Endometrial microvascular endothelial cells (primary cell): ENCODE results near the gene FRMD4B. TPM values are rescaled to one million over a fixed set of nuclear protein-coding genes. Genes with fewer than 3 reads are reported as not detected.
"Not testable (repeated sequence)": the region's sequence is repeated elsewhere in the genome, so short reads cannot be mapped to it uniquely, and the experiment has no call there.

Source experiments
- in situ Hi-C: cut with HindIII; loops from 2 replicates; pipeline ENCODE4 v1.10.0; 2017; ENCODE audit warnings: low sequenced_read_pairs, low pct_unique_long_range_greater_than_20kb; ENCODE audit errors: inconsistent ontology term
- total RNA-seq: library from RNA; depleted of rRNA; stranded (reverse); fragments of >200 nt; gene quantifications from one replicate; pipeline ENCODE4 v1.2.3, GENCODE V29; 2015; ENCODE audit errors: inconsistent ontology term

FRMD4B gene
- total RNA-seq, 1 donor from 2014 or later: 37.8 TPM

- in situ Hi-C loops: not testable (repeated sequence)
These were observed 150.7 kb downstream of the FRMD4B start for GRCh38 chr3:69235227-69235626.

GRCh38 chr3:69232482-69232881 is 153.4 kb downstream of the FRMD4B start:
- in situ Hi-C loops: no loop called here

DNA sequence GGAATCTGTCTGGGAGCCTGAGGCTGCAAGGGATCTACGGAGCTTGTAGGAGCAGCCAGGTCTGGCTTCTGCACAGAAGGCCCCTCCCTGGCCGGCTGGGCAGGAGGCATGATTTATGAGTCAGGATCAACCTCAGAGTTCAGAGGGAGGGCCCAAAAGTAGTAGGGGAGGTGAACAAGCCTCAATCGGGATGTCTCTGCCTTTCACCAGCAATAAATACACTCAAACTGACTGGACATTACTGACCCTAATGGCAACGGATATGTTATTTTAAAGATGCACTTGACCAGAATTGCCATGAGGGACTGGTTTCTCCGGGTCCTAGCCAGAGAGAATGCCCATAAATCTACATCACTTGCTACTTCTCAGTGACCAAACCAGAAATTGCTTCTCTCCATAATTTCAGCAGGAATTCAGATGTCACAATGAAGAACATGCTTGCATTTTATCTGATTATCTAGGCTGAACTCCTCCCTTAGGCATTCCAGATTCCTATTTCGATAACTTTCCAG is 153.9 kb downstream of the FRMD4B start:
- in situ Hi-C loops: no loop called here

GRCh38 chr3:69226071-69226470 is 159.8 kb downstream of the FRMD4B start:
- in situ Hi-C loops: no loop called here

DNA sequence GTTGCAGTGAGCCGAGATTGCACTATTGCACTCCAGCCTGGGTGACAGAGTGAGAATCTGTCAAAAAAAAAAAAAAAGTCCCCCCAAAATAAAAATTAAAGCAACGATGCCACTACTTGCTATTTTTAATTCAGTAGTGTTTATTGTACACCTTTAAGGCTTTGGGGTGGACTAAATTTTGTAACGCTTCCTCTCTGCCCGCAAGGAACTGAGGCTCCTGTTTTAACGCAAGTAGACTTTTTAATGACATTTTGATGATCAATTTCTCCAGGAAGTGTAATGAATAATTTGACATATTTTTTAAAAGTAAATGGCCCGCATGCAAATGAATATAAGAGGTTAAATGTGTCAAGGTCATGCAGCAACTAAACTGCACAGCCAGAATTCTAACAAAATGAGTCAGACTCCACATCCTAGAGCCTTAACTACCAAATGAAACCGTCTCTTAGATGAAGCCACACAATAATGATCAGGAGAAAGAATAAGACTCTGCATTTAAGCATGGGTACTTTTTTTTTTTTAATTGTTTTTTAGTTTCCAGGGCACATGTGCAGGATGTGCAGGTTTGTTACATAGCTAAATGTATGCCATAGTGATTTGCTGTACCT is 166.7 kb downstream of the FRMD4B start:
- in situ Hi-C loops: no loop called here

DNA sequence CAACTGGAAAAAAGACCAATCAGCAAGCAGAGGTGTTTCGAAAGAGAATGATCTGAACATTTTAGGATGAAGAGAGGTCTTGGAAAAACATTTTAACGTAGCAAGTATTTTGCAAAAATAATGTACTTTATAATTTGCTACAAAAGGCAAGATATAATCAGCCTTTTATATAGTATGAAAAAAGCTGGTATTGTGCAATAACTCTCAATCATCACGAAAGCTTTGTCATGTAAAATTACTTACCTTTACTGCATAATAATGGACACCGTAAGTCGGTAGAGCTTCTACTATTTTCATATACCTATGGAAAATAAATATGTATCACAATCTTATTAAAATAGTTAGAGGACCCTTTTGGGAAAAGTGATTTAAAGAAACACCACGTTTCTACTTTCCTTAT is 167.8 kb downstream of the FRMD4B start:
- in situ Hi-C loops: no loop called here

GRCh38 chr3:69216981-69217380 is 168.9 kb downstream of the FRMD4B start:
- in situ Hi-C loops: no loop called here

GRCh38 chr3:69214241-69214640 is 171.6 kb downstream of the FRMD4B start:
- in situ Hi-C loops: no loop called here

DNA sequence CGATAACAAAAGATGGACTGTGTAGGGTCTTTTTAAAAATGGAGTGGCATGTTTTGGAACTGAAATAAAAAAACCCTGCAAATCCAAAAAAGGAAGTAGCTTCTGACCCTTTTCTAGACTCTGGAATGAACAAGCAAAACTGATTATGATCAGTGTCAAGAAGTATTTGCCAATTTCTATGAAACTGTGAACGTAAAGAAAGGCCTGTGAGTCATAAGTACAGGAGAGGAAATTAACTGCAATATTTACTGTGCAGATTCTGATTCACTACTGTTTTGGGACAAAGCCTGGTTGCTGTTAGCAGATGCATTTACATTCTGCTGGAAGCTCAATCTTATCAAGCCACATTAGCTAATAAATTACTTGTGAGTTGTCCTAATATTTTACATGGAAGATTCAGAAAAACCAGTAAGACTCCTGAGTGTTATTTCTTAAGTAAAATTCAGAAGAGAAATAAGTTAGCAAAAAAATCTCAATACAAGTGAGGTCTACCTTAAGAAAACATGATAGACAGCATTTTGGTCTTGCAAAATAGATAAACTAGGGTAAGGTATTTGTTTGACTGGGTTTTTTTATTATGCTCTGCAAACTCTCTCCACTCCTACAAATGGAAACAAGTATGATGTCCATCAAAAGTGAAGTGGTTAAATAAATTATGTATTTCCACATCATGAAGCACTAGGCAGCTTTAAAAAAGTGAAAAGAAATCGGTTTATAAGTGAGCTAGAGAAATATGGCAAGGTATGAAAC is 173.3 kb downstream of the FRMD4B start:
- in situ Hi-C loops: no loop called here

DNA sequence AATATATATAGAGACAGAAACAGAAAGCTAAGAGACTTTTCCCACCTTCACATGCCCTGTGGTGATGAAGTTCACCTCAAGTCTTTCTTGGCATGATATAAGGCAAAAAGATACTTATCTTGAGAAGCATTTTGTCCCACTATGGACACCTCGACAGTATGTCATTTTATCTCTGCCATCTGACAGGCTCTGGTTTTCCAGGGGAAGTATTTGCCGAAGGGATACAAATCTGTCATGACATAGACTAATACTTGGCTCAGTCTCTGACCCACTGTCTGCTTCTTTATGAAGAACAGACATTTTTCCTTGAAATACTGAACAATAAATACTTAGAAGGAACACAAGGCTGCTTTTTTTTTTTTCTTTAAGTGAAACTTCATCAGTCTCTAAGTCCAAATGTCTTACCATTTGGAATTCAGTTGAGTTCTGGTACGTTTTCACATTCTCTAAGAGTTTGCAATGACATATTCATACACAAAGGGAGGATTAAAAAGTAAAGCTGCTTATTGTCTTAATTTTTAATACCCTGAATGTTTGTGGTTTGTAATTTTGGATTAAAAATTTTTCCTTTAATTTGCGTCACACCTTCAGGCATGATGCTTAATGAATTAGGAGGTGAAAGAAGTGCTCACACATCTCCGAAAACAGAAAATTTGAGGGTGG is 175.7 kb downstream of the FRMD4B start:
- in situ Hi-C loops: no loop called here

DNA sequence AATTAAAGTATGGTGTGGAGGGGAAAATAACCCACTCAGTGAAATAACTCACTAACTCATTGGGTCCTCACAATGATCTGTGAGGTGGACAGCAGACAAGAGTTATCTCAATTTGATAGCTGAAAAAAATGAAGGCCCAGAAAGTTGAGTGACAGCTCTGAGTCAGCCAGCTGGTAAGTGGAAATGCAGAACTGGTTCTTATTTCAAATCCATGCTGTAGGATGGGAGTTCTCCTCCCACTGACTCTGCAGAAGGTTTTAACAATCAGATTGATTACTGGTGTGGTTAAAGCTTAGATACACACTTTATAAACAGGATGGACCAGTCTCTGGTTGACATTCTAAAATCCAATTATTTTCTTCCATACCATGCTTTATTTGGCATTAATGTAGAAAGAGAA is 176.5 kb downstream of the FRMD4B start:
- in situ Hi-C loops: no loop called here

GRCh38 chr3:69207031-69207430 is 178.9 kb downstream of the FRMD4B start:
- in situ Hi-C loops: no loop called here

- in situ Hi-C loops: no loop called here
These were observed 180.5 kb downstream of the FRMD4B start for GRCh38 chr3:69205385-69205784.

- in situ Hi-C loops: no loop called here
These were observed 181.5 kb downstream of the FRMD4B start for GRCh38 chr3:69204315-69204957.

DNA sequence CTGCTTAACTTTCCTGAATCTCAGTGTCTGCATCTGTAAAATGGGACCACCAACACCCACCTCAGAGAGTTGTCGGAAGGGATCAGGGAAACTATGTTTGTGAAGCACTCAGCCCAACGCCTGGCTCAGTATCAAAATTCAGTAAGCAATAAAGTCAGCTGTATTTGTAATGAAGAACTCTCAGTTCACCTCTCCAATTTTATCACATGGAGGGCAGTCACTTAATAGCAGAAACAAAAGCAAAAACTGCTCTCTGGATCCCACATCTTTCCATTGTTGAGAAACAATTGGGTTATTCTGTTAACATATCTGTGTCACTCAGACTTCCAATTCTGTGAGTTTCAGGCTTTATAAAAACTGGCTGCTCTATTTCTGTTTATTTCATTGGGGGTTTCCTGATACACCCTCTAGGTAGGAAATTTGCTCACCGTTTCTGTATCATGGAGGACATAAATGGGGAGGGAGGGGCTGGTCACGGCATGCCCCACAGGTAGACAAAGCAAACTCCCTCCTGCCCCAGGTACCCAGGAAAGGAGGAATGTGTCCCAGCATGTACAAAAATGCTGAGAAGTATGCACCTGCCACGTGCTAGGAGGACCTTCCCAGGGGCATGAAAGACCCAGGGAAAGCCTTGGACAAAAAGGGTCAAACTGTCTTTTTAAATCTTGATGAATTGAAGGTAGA is 182.1 kb downstream of the FRMD4B start:
- in situ Hi-C loops: no loop called here

GRCh38 chr3:69201658-69202057 is 184.2 kb downstream of the FRMD4B start:
- in situ Hi-C loops: no loop called here

- in situ Hi-C loops: no loop called here
These were observed 185.4 kb downstream of the FRMD4B start for GRCh38 chr3:69200384-69201068.

DNA sequence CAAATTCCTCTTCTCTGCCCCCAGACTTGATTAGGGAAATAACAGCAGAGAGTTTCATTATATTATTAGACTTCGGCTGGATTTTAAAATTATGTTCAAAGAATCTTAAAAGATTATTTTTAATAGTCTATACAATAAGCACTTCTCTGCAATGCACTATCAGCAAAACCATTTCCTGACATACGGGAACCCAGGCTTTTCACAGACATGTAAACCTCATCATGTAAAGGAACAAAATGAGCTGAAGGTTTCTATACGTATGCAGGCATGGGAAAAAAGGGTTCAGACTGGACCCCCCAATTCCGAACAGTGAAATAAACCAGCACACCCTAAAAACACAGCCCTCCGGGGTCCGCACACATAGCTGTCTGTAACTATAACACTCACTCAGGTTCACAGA is 185.9 kb downstream of the FRMD4B start:
- in situ Hi-C loops: no loop called here
